SK-N-SH treated with all-trans-retinoic acid at 6 μM for 48 hours (cell line): ENCODE measurements around the gene PCDH15.
A peak's percentile ranks its signal among the peaks of the same experiment; 100 is the strongest.

Source experiments
- ATAC-seq: fragments of 200-7000 bp; cut with Tn5 transposase; 3 replicates; pipeline ENCODE4 v1.9.1; 2020; ENCODE audit warnings: mild to moderate bottlenecking, moderate library complexity
- ARNTL ChIP-seq: fragments of 450-650 bp; formaldehyde crosslinking; IDR thresholded peaks from 2 replicates; pipeline ENCODE4 v1.5.0; 2020; ENCODE audit warnings: low read depth, mild to moderate bottlenecking, moderate library complexity, borderline replicate concordance
- BACH2 ChIP-seq: fragments of 250-450 bp; sonication (Bioruptor Pico); IDR thresholded peaks from 2 replicates; pipeline ENCODE4 v1.9.0; 2021; ENCODE audit warnings: mild to moderate bottlenecking, borderline replicate concordance
- CREB5 ChIP-seq: fragments of 250-450 bp; sonication (Bioruptor Pico); IDR thresholded peaks from 2 replicates; pipeline ENCODE4 v1.5.1; 2020; ENCODE audit warnings: low read depth, mild to moderate bottlenecking, moderate library complexity
- CSDC2 ChIP-seq: fragments of 250-450 bp; sonication (Bioruptor Pico); IDR thresholded peaks from 2 replicates; pipeline ENCODE4 v1.5.0; 2020; ENCODE audit warnings: mild to moderate bottlenecking, moderate library complexity
- CSRNP3 ChIP-seq: fragments of 250-450 bp; sonication (Bioruptor Pico); IDR thresholded peaks from 2 replicates; pipeline ENCODE4 v1.5.1; 2021; ENCODE audit warnings: mild to moderate bottlenecking, moderate library complexity
- ESRRG ChIP-seq: fragments of 250-450 bp; sonication (Bioruptor Pico); IDR thresholded peaks from 2 replicates; pipeline ENCODE4 v1.6.1; 2021; ENCODE audit warnings: mild to moderate bottlenecking
- GLIS3 ChIP-seq: fragments of 250-450 bp; sonication (Bioruptor Pico); IDR thresholded peaks from 2 replicates; pipeline ENCODE4 v1.5.0; 2020; ENCODE audit warnings: mild to moderate bottlenecking, moderate library complexity
- ISL1 ChIP-seq: fragments of 250-450 bp; sonication (Bioruptor Pico); IDR thresholded peaks from 2 replicates; pipeline ENCODE4 v2.1.2; 2022; ENCODE audit warnings: mild to moderate bottlenecking, moderate library complexity
- OSR1 ChIP-seq: fragments of 250-450 bp; sonication (Bioruptor Pico); IDR thresholded peaks from 2 replicates; pipeline ENCODE4 v1.8.0; 2022; ENCODE audit warnings: moderate library complexity, mild to moderate bottlenecking, inconsistent platforms
- POU6F1 ChIP-seq: fragments of 250-450 bp; sonication (Bioruptor Pico); IDR thresholded peaks from 2 replicates; pipeline ENCODE4 v1.8.0; 2021; ENCODE audit warnings: low read depth, mild to moderate bottlenecking, moderate library complexity, borderline replicate concordance
- TOX ChIP-seq: fragments of 250-450 bp; sonication (Bioruptor Pico); IDR thresholded peaks from 2 replicates; pipeline ENCODE4 v1.8.0; 2021; ENCODE audit warnings: mild to moderate bottlenecking, moderate library complexity, borderline replicate concordance
- TSHZ2 ChIP-seq: fragments of 250-450 bp; sonication (Bioruptor Pico); IDR thresholded peaks from 2 replicates; pipeline ENCODE4 v1.5.0; 2020; ENCODE audit warnings: mild to moderate bottlenecking, moderate library complexity
- ZC3H10 ChIP-seq: fragments of 250-450 bp; sonication (Bioruptor Pico); IDR thresholded peaks from 2 replicates; pipeline ENCODE4 v1.5.1; 2021; ENCODE audit warnings: mild to moderate bottlenecking, moderate library complexity
- ZFP3 ChIP-seq: fragments of 250-450 bp; sonication (Bioruptor Pico); IDR thresholded peaks from 2 replicates; pipeline ENCODE4 v1.5.0; 2020; ENCODE audit warnings: mild to moderate bottlenecking, moderate library complexity
- ZNF70 ChIP-seq: fragments of 450-650 bp; formaldehyde crosslinking; IDR thresholded peaks from 2 replicates; pipeline ENCODE4 v1.5.0; 2020; ENCODE audit warnings: mild to moderate bottlenecking, moderate library complexity
- ZNF8 ChIP-seq: fragments of 450-650 bp; formaldehyde crosslinking; IDR thresholded peaks from 2 replicates; pipeline ENCODE4 v1.5.0; 2020; ENCODE audit warnings: mild to moderate bottlenecking, moderate library complexity

PCDH15 gene

GRCh38 chr10:53771701-53772100 is 1029.3 kb downstream of the PCDH15 start:
- ATAC-seq, result no peak
- TF ChIP-seq GLIS3 (no peak), BACH2 (CRISPR knock-in tag) (no peak), CSDC2 (CRISPR knock-in tag) (no peak), CREB5 (CRISPR knock-in tag) (no peak), ARNTL (CRISPR knock-in tag) (no peak), POU6F1 (CRISPR knock-in tag) (no peak), CSRNP3 (no peak), ZNF70 (CRISPR knock-in tag) (no peak), ESRRG (no peak)

GRCh38 chr10:53770903-53771302 is 1030.1 kb downstream of the PCDH15 start:
- TF ChIP-seq OSR1 (no peak), ZNF8 (CRISPR knock-in tag) (no peak), ZC3H10 (CRISPR knock-in tag) (no peak), TOX (no peak), CSRNP3 (no peak)
- ATAC-seq, result no peak

- no peak for ATAC-seq
- TF ChIP-seq ZNF70 (CRISPR knock-in tag) (no peak), ZFP3 (CRISPR knock-in tag) (no peak), TSHZ2 (CRISPR knock-in tag) (no peak)
These were observed 1035.7 kb downstream of the PCDH15 start for GRCh38 chr10:53765311-53765710.

- TF ChIP-seq ZC3H10 (CRISPR knock-in tag), result no peak
- peak; percentile 76 for TF ChIP-seq ISL1 (CRISPR knock-in tag)
- TF ChIP-seq ESRRG, result no peak
- ATAC-seq, result no peak
These were observed 1046.3 kb downstream of the PCDH15 start for GRCh38 chr10:53754596-53755250.
